Adrenal gland (tissue), 12 donors: ENCODE measurements around the gene SYNJ2. TPM values are rescaled to one million over a fixed set of nuclear protein-coding genes. Genes with fewer than 3 reads are reported as not detected.
A peak's percentile ranks its signal among the peaks of the same experiment; 100 is the strongest.

Experiments
- DNase-seq, 7 donors: peaks; one replicate each; pipeline ENCODE4 v3.0.0-alpha.2; 2019 to 2020
- H3K27ac ChIP-seq, 5 donors: fragments of 200-600 bp; sonication (generic) in 4 of 5; 1 replicate in 3 of 5; 2 replicates in 2 of 5; pipeline versions ENCODE4 v1.5.1 to v1.8.0; 2016 to 2020; ENCODE audit warnings: mild to moderate bottlenecking in 1 of 5
- H3K27me3 ChIP-seq: fragments of 200-600 bp; 2 replicates; pipeline ENCODE4 v1.8.0; 2021
- H3K36me3 ChIP-seq, 2 donors: fragments of 200-600 bp; replicated peaks in 1 of 2; 1 replicate in 1 of 2; 2 replicates in 1 of 2; pipeline versions ENCODE4 v1.5.1 to v1.8.0; 2018 to 2022
- H3K4me1 ChIP-seq, 2 donors: fragments of 200-600 bp; replicated peaks in 1 of 2; 1 replicate in 1 of 2; 2 replicates in 1 of 2; pipeline versions ENCODE4 v1.5.1 to v1.8.0; 2018 to 2021
- H3K4me3 ChIP-seq, 4 donors: fragments of 200-600 bp; sonication (generic) in 3 of 4; one replicate each; pipeline ENCODE4 v1.5.1; 2016 to 2018
- H3K9me3 ChIP-seq, 3 donors: fragments of 200-600 bp; sonication (generic) in 1 of 3; replicated peaks in 1 of 3; 1 replicate in 2 of 3; 2 replicates in 1 of 3; pipeline versions ENCODE4 v1.5.1 to v1.8.0; 2016 to 2021
- CTCF ChIP-seq, 6 experiments: fragments of 450-650 bp in 4 of 6; fragments of 200-600 bp in 2 of 6; sonication (generic) in 1 of 6; IDR thresholded peaks; 1 replicate in 5 of 6; 2 replicates in 1 of 6; pipeline versions ENCODE4 v1.5.1 to v1.8.0; 2016 to 2021; ENCODE audit warnings: antibody characterized with exemption in 6 of 6, mild to moderate bottlenecking in 2 of 6, moderate library complexity in 1 of 6
- POLR2A ChIP-seq, 2 donors: fragments of 450-650 bp; IDR thresholded peaks; one replicate each; pipeline ENCODE4 v1.6.1; 2017; ENCODE audit warnings: antibody characterized with exemption in 2 of 2, mild to moderate bottlenecking in 2 of 2, moderate library complexity in 1 of 2
- WGBS, 4 donors: extraction: QIAGEN DNeasy Blood & Tissue Kit in 2 of 4; methylation state at CpG; one replicate each; pipeline versions ENCODE4 v1.1.5 to v1.1.7; 2013 to 2017; 5-methylcytosine and 5-hydroxymethylcytosine counted together
- intact Hi-C, 2 donors: fragments of 100-400 bp; cut with DNase I; formaldehyde crosslinking; loops; one replicate each; pipeline versions ENCODE4 v1.14.1 to v1.15.0; 2022 to 2023
- polyA plus RNA-seq, 3 donors: library from polyadenylated mRNA; stranded (reverse); fragments of 200-250 nt in 2 of 3; fragments of 350-450 nt in 1 of 3; fragmentation: Illumina TruSeq in 1 of 3; extraction: RNeasy Lipid Tissue Mini Kit (QIAGEN cat#74804) in 1 of 3; gene quantifications; one replicate each; pipeline ENCODE4 v1.2.3, GENCODE V29; 2013 to 2014
- total RNA-seq, 9 donors: library from RNA; depleted of rRNA in 4 of 9; stranded (reverse); fragments of >200 nt in 4 of 9; fragments of 120-200 nt in 1 of 9; fragmentation: NEBNext Ultra II Directional in 1 of 9; extraction: Animal tissue kit (Norgen Biotek cat#: 25700) in 1 of 9; gene quantifications; one replicate each; pipeline versions ENCODE4 v1.1.0 to v1.2.4, GENCODE V29; 2013 to 2023
- donor health status: healthy with polysubstance abuse.
- donor health status: Bipolar disorder and iron deficiency.
- donor health status: DM: yes; HTN: yes; CAD: no.
- donor health status: DM: no; HTN: no; CAD: no.
- donor health status: DM: no; HTN: no; CAD: no.
- donor health status: DM: yes; HTN: yes; CAD: no.

The SYNJ2 gene
- total and polyA plus RNA-seq, 12 donors: 1.6 to 20.5 (median 12.8) TPM

GRCh38 chr6:158071121-158072082, 89.7 kb downstream of the SYNJ2 start:
- 88 to 90% (median 88%) methylated on average over 21 to 34 of the region's 34 CpGs for WGBS, 4 donors
- Histone ChIP-seq H3K27ac (peak overlapping the region in 1 of 5 donors; percentile 26), H3K27me3 (no peaks in the 10 kb centered on the region), H3K9me3 (no peaks in the 10 kb centered on the region), H3K4me3 (no peak overlapping the region), H3K4me1 (peaks cover 0 to 3% of the 10 kb centered on the region in 2 donors), H3K36me3 (no peaks in the 10 kb centered on the region)
- TF ChIP-seq POLR2A (IDR thresholded peaks at IDR 0.05): no peak
- TF ChIP-seq CTCF (IDR thresholded peaks at IDR 0.05): no peak
- intact Hi-C loops: loop anchor here (5.0 to 10.0 kb wide), 4 partner anchors 47 to 317 kb away; partner anchors contain the start of gene SYNJ2 (in 1 of the 2)
- no peak for DNase-seq

GRCh38 chr6:158072083-158072721, 90.5 kb downstream of the SYNJ2 start:
- Histone ChIP-seq H3K27ac (peak overlapping the region in 1 of 5 donors; percentile 26), H3K27me3 (no peaks in the 10 kb centered on the region), H3K9me3 (no peaks in the 10 kb centered on the region), H3K36me3 (no peaks in the 10 kb centered on the region), H3K4me1 (peaks cover 0 to 3% of the 10 kb centered on the region in 2 donors), H3K4me3 (no peak overlapping the region)
- TF ChIP-seq POLR2A (IDR thresholded peaks at IDR 0.05): no peak
- peak; percentile 72 to 87 (median 83) for TF ChIP-seq CTCF (IDR thresholded peaks at IDR 0.05)
- peak; percentile 66 to 89 (median 76) for DNase-seq
- intact Hi-C loops: loop anchor here (5.0 to 10.0 kb wide), 4 partner anchors 47 to 317 kb away; partner anchors contain the start of gene SYNJ2 (in 1 of the 2)
- WGBS, 4 donors: 16 to 20% (median 19%) methylated on average over 16 of the region's 16 CpGs

- Histone ChIP-seq H3K36me3 (no peaks in the 10 kb centered on the region), H3K4me3 (no peak overlapping the region), H3K27ac (no peak overlapping the region), H3K9me3 (no peaks in the 10 kb centered on the region), H3K4me1 (peaks cover 0 to 3% of the 10 kb centered on the region in 2 donors), H3K27me3 (no peaks in the 10 kb centered on the region)
- TF ChIP-seq CTCF (IDR thresholded peaks at IDR 0.05) (no peak), POLR2A (IDR thresholded peaks at IDR 0.05) (no peak)
- WGBS, 4 donors: 73 to 83% (median 77%) methylated on average over 3 of the region's 3 CpGs
- DNase-seq: no peak
- intact Hi-C loops: loop anchor here (5.0 to 10.0 kb wide), 4 partner anchors 49 to 319 kb away; partner anchors contain the start of gene SYNJ2 (in 1 of the 2)
These were observed 92.1 kb downstream of the SYNJ2 start for GRCh38 chr6:158073776-158074175.

GRCh38 chr6:158076548-158076947, 94.9 kb downstream of the SYNJ2 start:
- H3K9me3 ChIP-seq: no peaks in the 10 kb centered on the region
- H3K4me1 ChIP-seq: peaks cover 0 to 3% of the 10 kb centered on the region in 2 donors
- TF ChIP-seq POLR2A (IDR thresholded peaks at IDR 0.05) (no peak), CTCF (IDR thresholded peaks at IDR 0.05) (no peak)
- no peak overlapping the region for H3K4me3 ChIP-seq
- DNase-seq: no peak
- H3K36me3 ChIP-seq: peaks cover 0 to under 1% of the 10 kb centered on the region in 2 donors
- intact Hi-C loops: loop anchor here in 1 of 2 donors (10.0 kb wide), 2 partner anchors 52 to 322 kb away; no protein-coding TSS in a partner anchor
- H3K27me3 ChIP-seq: no peaks in the 10 kb centered on the region
- H3K27ac ChIP-seq: no peak overlapping the region
- 89 to 95% (median 93%) methylated on average over 18 of the region's 18 CpGs for WGBS, 4 donors
